Effector memory CD8-positive, alpha-beta T cell (primary cell): ENCODE measurements around the gene FBXW4.
"Not testable (repeated sequence)": the region's sequence is repeated elsewhere in the genome, so short reads cannot be mapped to it uniquely, and the experiment has no call there.

Source experiments
- ATAC-seq: fragments of 150-1000 bp; cut with Tn5 transposase; replicated peaks from 2 replicates; pipeline ENCODE4 v1.10.0; 2021; ENCODE audit warnings: mild to moderate bottlenecking, moderate library complexity
- DNase-seq, 3 experiments: peaks; one replicate each; pipeline ENCODE4 v3.0.0; 2021
- H3K27ac Mint-ChIP-seq, 2 donors: one replicate each; pipeline ENCODE4 v1.8.0; 2022; ENCODE audit warnings: mild to moderate bottlenecking in 2 of 2, mixed read lengths in 2 of 2, moderate library complexity in 2 of 2
- H3K27me3 Mint-ChIP-seq, 2 donors: one replicate each; pipeline ENCODE4 v1.8.0; 2022; ENCODE audit warnings: mixed read lengths in 2 of 2
- H3K36me3 Mint-ChIP-seq: one replicate; pipeline ENCODE4 v1.8.0; 2022; ENCODE audit warnings: mild to moderate bottlenecking, moderate library complexity, mixed read lengths; ENCODE audit not compliant: insufficient read depth
- H3K4me1 Mint-ChIP-seq, 2 donors: one replicate each; pipeline ENCODE4 v1.8.0; 2022; ENCODE audit warnings: low read depth in 2 of 2, mixed read lengths in 2 of 2
- H3K4me3 Mint-ChIP-seq, 2 donors: one replicate each; pipeline ENCODE4 v1.8.0; 2022; ENCODE audit warnings: mild to moderate bottlenecking in 2 of 2, mixed read lengths in 2 of 2, moderate library complexity in 2 of 2
- H3K9me3 Mint-ChIP-seq, 2 donors: one replicate each; pipeline ENCODE4 v1.8.0; 2022; ENCODE audit warnings: mixed read lengths in 2 of 2

Gene FBXW4

DNA sequence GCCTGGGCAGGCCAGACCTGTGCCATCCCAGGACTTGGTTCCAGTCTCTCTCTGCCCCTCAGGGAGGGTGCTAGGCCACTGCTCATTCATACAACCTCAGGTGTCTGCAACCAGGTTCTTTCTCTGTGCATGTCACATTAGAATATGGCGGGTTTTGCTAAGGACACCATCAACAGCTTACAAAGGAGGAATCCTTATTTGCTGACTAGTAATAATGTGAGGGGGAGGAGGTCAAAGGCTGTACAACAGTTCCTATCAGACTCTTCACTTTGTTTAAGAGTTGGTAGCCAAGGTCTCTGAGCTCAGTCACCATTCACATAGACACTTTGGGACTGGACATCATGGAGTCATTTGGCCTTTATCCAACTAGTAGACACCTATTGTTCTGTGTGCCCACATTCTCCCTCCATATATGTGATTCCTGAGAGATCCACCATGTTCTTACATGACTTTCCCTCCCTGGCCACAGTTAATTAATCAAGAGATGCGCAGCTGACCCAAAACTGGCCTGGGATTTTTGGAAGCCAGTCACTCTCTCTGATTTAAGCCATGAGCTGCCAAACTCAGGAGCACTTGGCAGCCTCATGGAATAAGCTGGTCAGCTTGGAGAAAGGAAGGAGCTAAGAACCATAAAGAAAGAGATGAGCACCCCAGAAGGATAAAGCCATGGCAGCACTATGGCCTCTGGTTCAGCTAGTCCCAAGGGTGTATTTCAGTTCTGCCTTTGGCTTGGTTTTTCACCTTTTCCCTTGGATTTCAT, 55.6 kb downstream of the FBXW4 start:
- Mint-ChIP-seq H3K4me1 (peaks cover 8 to 29% of the 10 kb centered on the region in 2 donors), H3K4me3 (no peak overlapping the region), H3K27ac (peak overlapping the region in 1 of 2 donors; percentile 78), H3K36me3 (peaks cover 33% of the 10 kb centered on the region), H3K27me3 (no peaks in the 10 kb centered on the region), H3K9me3 (no peaks in the 10 kb centered on the region)
- DNase-seq (no peak), ATAC-seq (no peak)

- Mint-ChIP-seq H3K36me3 (peaks cover 35% of the 10 kb centered on the region), H3K4me1 (peaks cover 17 to 34% of the 10 kb centered on the region in 2 donors), H3K27ac (peak overlapping the region in 1 of 2 donors; percentile 88)
- H3K4me3 Mint-ChIP-seq, DNase-seq, ATAC-seq, H3K27me3 Mint-ChIP-seq, H3K9me3 Mint-ChIP-seq: not testable (repeated sequence)
These were observed 61.5 kb downstream of the FBXW4 start for GRCh38 chr10:101633510-101633909.

- no peak for DNase-seq
- peaks cover 25% of the 10 kb centered on the region for H3K36me3 Mint-ChIP-seq
- H3K27me3 Mint-ChIP-seq: no peaks in the 10 kb centered on the region
- H3K9me3 Mint-ChIP-seq: no peaks in the 10 kb centered on the region
- no peak overlapping the region for H3K4me3 Mint-ChIP-seq
- H3K4me1 Mint-ChIP-seq: peaks cover 17 to 46% of the 10 kb centered on the region in 2 donors
- H3K27ac Mint-ChIP-seq: peak overlapping the region; percentile 20 to 55
- no peak for ATAC-seq
These were observed 63.0 kb downstream of the FBXW4 start for GRCh38 chr10:101631821-101632475.

GRCh38 chr10:101630633-101630920, 64.4 kb downstream of the FBXW4 start:
- Mint-ChIP-seq H3K4me1 (peaks cover 21 to 48% of the 10 kb centered on the region in 2 donors), H3K9me3 (no peaks in the 10 kb centered on the region), H3K4me3 (no peak overlapping the region), H3K27ac (peak overlapping the region in 1 of 2 donors; percentile 89), H3K36me3 (peaks cover 15% of the 10 kb centered on the region), H3K27me3 (no peaks in the 10 kb centered on the region)
- no peak for DNase-seq
- ATAC-seq: no peak

GRCh38 chr10:101629837-101630632, 64.9 kb downstream of the FBXW4 start:
- H3K36me3 Mint-ChIP-seq: peaks cover 15% of the 10 kb centered on the region
- H3K4me1 Mint-ChIP-seq: peaks cover 26 to 53% of the 10 kb centered on the region in 2 donors
- H3K9me3 Mint-ChIP-seq: no peaks in the 10 kb centered on the region
- no peak overlapping the region for H3K4me3 Mint-ChIP-seq
- H3K27me3 Mint-ChIP-seq: no peaks in the 10 kb centered on the region
- peak overlapping the region in 1 of 2 donors; percentile 89 for H3K27ac Mint-ChIP-seq
- DNase-seq: no peak
- ATAC-seq: no peak

DNA sequence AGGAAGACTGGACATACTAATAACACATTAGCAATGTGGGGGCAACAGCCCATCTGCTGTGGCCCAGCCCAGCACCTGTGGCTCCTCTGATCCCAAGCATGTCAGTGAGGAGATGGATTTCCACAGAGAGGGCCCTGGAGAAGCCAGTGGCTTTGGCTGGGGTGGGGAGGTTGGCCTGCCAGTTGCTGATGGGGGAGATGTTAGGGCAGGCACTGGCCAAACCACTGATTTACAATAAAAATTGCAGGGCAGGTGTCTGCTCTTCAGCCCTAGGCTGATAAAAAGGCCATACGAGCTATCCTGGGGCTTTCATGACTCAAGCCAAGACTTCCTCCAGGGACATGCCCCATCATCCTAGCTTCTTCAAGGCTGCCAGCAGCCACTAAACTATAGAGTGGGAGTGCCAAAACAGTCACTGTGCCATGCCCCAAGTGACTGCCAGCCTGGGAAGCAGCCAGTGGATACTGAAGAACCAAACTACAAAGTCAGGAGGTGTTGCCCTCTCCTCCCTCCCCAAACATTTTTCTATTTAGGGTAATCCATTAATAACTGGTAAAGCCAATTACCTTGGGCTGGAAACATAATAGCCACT, 69.1 kb downstream of the FBXW4 start:
- H3K4me3 Mint-ChIP-seq: no peak overlapping the region
- peaks cover 17 to 37% of the 10 kb centered on the region in 2 donors for H3K4me1 Mint-ChIP-seq
- H3K36me3 Mint-ChIP-seq: peaks cover 42% of the 10 kb centered on the region
- no peaks in the 10 kb centered on the region for H3K27me3 Mint-ChIP-seq
- ATAC-seq (no peak), DNase-seq (no peak)
- H3K27ac Mint-ChIP-seq: peak overlapping the region in 1 of 2 donors; percentile 47
- no peaks in the 10 kb centered on the region for H3K9me3 Mint-ChIP-seq

- no peak for DNase-seq
- H3K4me3 Mint-ChIP-seq: no peak overlapping the region
- no peaks in the 10 kb centered on the region for H3K27me3 Mint-ChIP-seq
- peak overlapping the region; percentile 18 to 47 for H3K27ac Mint-ChIP-seq
- no peaks in the 10 kb centered on the region for H3K9me3 Mint-ChIP-seq
- ATAC-seq: no peak
- peaks cover 10 to 30% of the 10 kb centered on the region in 2 donors for H3K4me1 Mint-ChIP-seq
- H3K36me3 Mint-ChIP-seq: peaks cover 36% of the 10 kb centered on the region
These were observed 70.4 kb downstream of the FBXW4 start for GRCh38 chr10:101624526-101625102.

DNA sequence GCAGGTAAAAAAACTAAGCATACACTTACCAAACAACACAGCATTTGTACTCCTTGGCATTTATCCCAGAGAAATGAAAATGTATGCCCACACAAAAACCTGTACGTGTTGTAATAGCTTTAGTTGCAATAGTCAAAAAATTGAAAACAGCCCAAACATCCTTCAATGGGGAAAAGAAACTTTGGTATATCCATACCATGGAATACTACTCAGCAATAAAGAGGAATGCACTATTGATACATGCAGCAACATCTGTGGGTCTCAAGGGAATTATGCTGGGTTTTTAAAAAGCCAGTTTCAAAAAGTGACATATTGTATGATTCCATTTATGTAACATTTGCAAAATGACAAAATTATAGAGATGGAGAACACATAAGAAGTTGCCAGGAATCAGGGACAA, 71.4 kb downstream of the FBXW4 start:
- H3K9me3 Mint-ChIP-seq: no peaks in the 10 kb centered on the region
- no peak overlapping the region for H3K4me3 Mint-ChIP-seq
- no peak for ATAC-seq
- peaks cover 39% of the 10 kb centered on the region for H3K36me3 Mint-ChIP-seq
- no peak overlapping the region for H3K27ac Mint-ChIP-seq
- no peak for DNase-seq
- H3K27me3 Mint-ChIP-seq: no peaks in the 10 kb centered on the region
- peaks cover 10 to 26% of the 10 kb centered on the region in 2 donors for H3K4me1 Mint-ChIP-seq

GRCh38 chr10:101619983-101620382, 75.0 kb downstream of the FBXW4 start:
- Mint-ChIP-seq H3K27ac (peak overlapping the region in 1 of 2 donors; percentile 78), H3K27me3 (no peaks in the 10 kb centered on the region), H3K4me1 (peaks cover 3 to 13% of the 10 kb centered on the region in 2 donors), H3K9me3 (no peaks in the 10 kb centered on the region), H3K4me3 (no peak overlapping the region), H3K36me3 (peaks cover 43% of the 10 kb centered on the region)
- ATAC-seq: no peak
- no peak for DNase-seq

- peak overlapping the region in 1 of 2 donors; percentile 80 for H3K27ac Mint-ChIP-seq
These were observed 76.1 kb downstream of the FBXW4 start for GRCh38 chr10:101618871-101619270.

DNA sequence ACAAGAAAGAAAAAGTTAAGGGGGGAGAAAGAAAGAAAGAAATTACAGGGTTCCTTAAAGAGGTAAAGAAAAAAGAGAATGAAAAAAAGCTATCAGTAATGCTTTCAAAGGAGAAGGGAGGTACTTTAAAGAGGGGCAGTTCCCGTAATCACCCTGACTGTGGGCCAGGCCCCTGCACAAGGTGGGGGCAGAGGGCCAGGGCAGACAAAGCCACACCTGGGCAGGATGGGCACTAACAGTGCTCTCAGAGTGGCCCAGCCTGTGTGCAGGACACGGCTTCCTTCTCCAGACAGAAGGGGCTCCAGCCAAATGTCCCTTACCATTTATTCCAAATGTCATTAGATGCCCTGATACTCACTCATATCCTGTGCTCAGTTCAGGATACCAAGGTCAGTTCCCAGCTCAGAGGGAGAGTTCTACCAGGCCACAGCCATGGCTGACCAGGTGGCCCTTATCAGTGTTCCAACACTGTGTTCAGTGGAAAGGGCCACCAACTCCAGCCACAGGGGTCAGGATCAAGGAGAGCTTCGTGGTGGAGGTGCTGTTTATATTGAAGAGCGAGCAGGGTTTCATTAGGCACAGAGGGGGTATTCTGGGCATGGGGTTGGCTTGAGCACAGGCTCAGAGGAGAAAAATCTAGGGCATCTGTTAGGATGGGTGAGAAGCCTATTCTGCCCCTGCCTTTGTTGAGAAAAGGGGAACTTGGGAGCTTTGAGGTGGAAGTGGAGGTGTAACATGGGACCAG, 77.0 kb downstream of the FBXW4 start:
- peak overlapping the region; percentile 28 to 80 for H3K27ac Mint-ChIP-seq
- no peaks in the 10 kb centered on the region for H3K9me3 Mint-ChIP-seq
- H3K27me3 Mint-ChIP-seq: no peaks in the 10 kb centered on the region
- ATAC-seq (no peak), DNase-seq (no peak)
- H3K36me3 Mint-ChIP-seq: peaks cover 29% of the 10 kb centered on the region
- H3K4me3 Mint-ChIP-seq: no peak overlapping the region
- peaks cover 5 to 8% of the 10 kb centered on the region in 2 donors for H3K4me1 Mint-ChIP-seq

More at GRCh38 chr10:101618871-101619270, 76.1 kb downstream of the FBXW4 start:
- no peaks in the 10 kb centered on the region for H3K9me3 Mint-ChIP-seq
- peaks cover 36% of the 10 kb centered on the region for H3K36me3 Mint-ChIP-seq
- ATAC-seq (no peak), DNase-seq (no peak)
- no peak overlapping the region for H3K4me3 Mint-ChIP-seq
- H3K27me3 Mint-ChIP-seq: no peaks in the 10 kb centered on the region
- peaks cover 2 to 8% of the 10 kb centered on the region in 2 donors for H3K4me1 Mint-ChIP-seq

- peaks cover 22% of the 10 kb centered on the region for H3K36me3 Mint-ChIP-seq
- H3K4me3 Mint-ChIP-seq: no peak overlapping the region
- peaks cover 5 to 8% of the 10 kb centered on the region in 2 donors for H3K4me1 Mint-ChIP-seq
- DNase-seq: no peak
- no peaks in the 10 kb centered on the region for H3K9me3 Mint-ChIP-seq
- H3K27me3 Mint-ChIP-seq: no peaks in the 10 kb centered on the region
- no peak for ATAC-seq
- H3K27ac Mint-ChIP-seq: peak overlapping the region; percentile 28 to 78
These were observed 77.7 kb downstream of the FBXW4 start for GRCh38 chr10:101617102-101617823.
